Uterus (tissue), 2 donors: ENCODE data around the gene MXRA7.

ENCODE experiments used
- POLR2A ChIP-seq, 2 donors: fragments of 450-650 bp; IDR thresholded peaks; one replicate each; pipeline ENCODE4 v1.6.1; 2016; ENCODE audit warnings: antibody characterized with exemption in 2 of 2, mild to moderate bottlenecking in 1 of 2, moderate library complexity in 1 of 2
- TF ChIP-seq, protein P1 (sequence below), 4 experiments: fragments of 200-600 bp in 2 of 4; fragments of 450-650 bp in 2 of 4; sonication (generic) in 2 of 4; IDR thresholded peaks; one replicate each; pipeline ENCODE4 v1.5.1; 2016 to 2019; ENCODE audit warnings: antibody characterized with exemption in 4 of 4, mild to moderate bottlenecking in 2 of 4, moderate library complexity in 1 of 4

GRCh38 chr17:76713765-76714164 lies 3.0 kb upstream of the MXRA7 start:
- TF ChIP-seq, protein P1, sequence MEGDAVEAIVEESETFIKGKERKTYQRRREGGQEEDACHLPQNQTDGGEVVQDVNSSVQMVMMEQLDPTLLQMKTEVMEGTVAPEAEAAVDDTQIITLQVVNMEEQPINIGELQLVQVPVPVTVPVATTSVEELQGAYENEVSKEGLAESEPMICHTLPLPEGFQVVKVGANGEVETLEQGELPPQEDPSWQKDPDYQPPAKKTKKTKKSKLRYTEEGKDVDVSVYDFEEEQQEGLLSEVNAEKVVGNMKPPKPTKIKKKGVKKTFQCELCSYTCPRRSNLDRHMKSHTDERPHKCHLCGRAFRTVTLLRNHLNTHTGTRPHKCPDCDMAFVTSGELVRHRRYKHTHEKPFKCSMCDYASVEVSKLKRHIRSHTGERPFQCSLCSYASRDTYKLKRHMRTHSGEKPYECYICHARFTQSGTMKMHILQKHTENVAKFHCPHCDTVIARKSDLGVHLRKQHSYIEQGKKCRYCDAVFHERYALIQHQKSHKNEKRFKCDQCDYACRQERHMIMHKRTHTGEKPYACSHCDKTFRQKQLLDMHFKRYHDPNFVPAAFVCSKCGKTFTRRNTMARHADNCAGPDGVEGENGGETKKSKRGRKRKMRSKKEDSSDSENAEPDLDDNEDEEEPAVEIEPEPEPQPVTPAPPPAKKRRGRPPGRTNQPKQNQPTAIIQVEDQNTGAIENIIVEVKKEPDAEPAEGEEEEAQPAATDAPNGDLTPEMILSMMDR (IDR thresholded peaks at IDR 0.05): no peak
- no peak for TF ChIP-seq POLR2A (IDR thresholded peaks at IDR 0.05)
